Renal pelvis (tissue), 4 donors: ENCODE results near the gene EGR2. TPM values are rescaled to one million over a fixed set of nuclear protein-coding genes. Genes with fewer than 3 reads are reported as not detected.
A peak's percentile ranks its signal among the peaks of the same experiment; 100 is the strongest.

ENCODE experiments used
- DNase-seq: peaks from one replicate; pipeline ENCODE4 v3.0.0-alpha.2; 2013
- polyA plus RNA-seq, 3 donors: library from polyadenylated mRNA; unstranded; fragments of 120-200 nt; gene quantifications; one replicate each; pipeline ENCODE4 v1.2.1, GENCODE V29; 2013; ENCODE audit not compliant: insufficient read length in 3 of 3

Gene EGR2
- polyA plus RNA-seq, 3 donors = 0.83 to 1.6 (median 1.3) TPM

DNA sequence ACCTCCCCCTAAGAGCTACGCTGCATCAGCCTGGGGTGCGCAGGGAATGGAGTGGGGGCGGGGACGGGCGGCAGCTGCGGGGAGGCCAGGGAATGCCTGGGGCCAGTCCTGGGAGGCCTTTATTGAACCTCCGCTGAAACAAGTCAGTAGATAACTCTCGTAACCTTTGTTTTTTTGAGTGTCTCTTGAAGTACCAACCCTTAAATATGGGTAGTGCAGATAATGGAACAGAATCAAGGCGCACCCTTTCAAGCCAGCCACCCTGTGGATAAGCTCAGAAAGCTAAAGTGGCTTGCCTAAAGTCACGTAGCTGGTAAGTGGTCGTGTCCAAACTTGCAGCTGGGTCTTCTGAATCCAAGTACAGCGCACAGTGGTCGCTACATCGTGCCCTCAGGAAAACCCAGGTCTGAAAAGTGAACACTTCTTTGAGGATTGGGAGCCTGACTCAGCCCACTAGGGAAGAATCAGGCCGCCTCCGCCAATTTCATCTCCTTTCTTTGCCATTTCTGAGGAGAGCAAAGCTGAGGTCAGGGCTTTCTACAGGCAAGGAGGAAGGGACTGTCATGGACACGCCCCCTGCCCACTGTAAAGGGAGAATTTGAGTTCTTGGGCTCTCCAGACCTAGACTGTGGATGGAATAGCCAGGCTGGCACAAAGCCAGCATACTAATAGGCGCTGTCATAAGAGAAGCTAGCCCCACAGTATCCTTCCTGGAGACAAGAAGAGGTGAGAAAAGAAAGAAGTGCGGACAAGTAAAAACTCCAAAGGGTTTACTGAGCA, 3.2 kb upstream of the EGR2 start:
- DNase-seq = no peak

DNA sequence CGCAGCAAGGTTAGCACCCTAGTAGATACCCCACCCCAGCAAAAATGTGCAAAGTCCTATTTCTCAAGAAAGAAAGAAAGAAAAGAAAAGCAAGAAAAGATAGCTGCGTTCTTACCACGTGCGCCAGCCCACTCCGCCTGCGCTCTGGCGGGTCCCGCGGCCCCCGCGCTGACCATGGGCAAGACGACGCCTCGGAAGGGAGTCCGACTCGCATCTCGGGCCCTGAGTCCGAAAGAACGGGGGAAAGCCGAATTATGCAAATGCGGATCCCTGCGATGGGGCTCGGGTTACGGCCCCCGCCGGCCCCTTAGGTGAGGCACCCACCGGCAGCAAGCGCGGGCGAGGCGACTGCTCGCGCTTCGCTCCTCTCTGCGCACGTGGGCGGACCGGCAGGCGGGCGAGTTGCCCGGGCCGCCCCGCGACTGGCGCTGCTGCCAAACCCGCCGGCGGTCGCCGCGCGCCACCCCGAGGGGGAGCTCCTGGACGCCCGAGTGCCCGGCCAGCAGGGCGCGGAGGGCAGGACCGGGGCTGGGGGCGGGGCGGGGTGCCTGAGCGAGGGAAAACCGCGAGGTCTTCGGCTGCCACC, 2.4 kb upstream of the EGR2 start:
- DNase-seq = peak; percentile 17

DNA sequence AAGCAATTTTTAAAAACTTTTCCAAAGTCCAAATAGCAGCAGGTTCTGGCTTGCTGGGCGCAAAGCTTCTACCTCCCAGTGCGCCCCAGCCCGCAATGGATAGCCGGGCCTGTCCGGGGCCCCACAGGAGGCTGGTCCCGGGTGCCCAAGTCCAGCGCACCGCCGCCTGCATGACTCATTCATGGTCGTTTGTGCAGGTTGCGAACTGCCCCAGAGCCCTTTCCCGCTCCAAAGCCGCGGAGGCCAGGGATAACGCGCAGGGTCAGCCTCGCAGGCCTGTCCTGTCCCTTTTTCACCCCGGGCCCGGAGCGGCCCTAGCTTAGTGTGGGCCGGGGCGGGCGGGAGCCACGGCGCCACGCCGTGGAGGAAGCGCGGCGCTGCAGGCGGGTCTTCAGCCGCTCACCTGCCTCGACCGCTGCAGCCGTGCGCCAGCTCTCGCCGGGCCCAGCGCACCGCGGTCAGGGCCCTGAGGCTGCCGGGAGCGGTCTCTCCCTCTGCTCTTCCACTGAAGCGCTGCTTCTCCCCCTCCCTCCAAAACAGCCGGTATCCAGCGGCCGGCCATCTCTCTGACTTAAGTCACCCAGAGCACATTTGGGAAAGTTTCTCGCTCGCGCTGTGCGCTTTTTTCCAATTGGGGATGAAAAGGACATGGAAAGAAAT, 1.7 kb upstream of the EGR2 start:
- peak; percentile 78 for DNase-seq

DNA sequence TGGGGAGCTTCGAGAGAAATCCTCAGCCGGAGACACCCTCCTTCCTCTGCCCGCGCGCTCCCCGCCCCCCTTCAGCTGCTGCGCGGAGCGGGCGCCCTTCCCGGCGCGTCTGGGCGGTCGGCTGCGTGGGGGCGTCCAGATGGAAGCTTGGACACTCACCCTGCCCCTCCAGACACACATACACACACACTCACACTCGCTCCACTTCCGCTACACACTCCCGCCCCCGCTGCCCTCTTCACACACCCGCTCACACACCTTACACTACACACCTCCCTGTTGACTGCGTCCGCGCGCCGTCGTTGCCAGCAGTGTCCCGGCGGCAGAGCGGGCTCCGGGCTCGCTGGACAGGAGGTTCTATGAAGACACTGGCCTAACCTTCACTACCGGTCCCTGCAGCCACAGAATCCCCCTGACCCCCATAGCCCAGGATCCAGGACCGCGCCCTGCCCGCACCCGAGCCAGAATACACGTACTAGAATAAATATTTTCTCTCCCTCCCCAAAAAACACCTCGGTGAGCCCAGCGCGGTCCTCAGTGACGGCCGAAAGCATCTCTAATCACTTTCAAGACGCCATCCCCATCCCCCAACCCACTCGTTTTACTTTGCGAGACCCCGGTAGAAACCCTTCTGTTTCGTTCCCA, 1.1 kb upstream of the EGR2 start:
- DNase-seq = peak; percentile 27

DNA sequence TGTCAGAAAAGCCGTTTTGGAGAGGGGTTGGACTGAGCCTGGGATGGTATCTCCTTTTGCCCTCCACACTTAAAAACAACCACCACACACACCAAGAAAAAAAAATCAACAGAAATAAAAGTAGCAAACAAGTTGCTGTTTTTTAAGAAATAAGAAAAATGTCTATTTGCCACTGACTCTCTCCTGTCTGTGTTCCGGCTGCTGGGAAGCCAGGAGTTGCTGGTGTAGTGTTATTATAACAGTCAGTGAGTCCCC, 163 bp downstream of the EGR2 start:
- no peak for DNase-seq

DNA sequence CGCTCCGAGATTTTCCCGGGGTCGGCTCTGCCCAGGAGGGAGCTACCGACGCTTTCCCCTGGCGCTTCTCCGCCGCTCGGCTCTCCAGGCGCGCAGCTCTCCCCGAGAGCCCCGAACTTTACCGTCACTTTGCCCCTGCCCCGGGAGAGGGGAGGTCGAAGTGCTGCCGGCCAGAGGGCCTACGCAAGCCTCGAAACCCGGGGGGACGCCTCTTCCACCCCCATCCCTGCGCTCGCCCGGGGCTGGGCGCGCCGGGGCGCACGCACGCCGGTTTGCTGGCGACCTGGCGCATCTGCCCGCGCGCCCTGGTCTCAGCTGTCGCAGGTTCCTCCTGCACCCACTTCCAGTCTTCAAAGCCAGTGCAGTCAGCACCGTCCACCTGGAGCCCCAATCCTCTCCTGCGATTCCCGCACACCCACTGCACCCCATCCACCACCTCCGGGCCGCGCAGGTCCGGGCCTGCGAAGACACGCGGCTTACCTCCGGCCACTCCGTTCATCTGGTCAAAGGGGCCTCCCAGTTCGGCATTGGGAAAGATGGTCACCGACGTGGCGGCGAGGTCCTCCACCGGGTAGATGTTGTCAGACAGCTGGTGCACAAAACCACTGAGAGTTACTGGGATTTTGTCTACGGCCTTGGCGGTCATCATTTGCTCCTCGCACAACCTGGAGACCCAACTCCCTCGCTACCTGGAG, 638 bp downstream of the EGR2 start:
- peak; percentile 10 for DNase-seq

DNA sequence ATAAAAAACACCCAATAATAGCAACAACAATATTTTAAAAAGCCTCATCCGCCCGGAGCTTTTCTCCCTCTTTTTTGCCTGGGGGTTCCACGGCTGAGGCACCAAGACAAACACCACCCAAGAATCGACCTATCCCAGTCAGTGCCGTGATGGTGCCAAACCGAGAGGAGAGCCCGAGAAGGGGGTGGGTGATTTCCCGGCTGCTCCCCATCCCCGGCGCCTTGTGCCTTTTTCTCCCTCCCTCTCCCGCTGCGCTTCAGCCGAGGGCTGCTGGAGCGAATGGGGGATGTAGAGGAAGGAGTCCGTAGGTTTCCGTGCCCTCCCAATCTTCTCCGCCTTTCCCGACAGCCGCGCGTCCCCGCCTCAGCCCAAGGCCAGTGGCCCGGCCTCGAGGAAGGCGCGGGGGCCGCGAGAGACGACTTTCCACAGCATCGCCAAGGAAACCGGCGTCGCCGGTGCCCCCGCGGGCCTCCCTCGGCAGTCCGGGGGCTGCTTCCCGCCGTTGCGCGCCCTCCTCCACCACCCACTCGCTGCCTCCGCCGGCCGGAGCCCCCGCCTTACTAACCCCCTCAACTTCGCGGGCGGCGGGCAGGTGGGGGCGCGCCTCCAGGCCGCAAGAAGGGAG, 1.3 kb downstream of the EGR2 start:
- peak; percentile 22 for DNase-seq

DNA sequence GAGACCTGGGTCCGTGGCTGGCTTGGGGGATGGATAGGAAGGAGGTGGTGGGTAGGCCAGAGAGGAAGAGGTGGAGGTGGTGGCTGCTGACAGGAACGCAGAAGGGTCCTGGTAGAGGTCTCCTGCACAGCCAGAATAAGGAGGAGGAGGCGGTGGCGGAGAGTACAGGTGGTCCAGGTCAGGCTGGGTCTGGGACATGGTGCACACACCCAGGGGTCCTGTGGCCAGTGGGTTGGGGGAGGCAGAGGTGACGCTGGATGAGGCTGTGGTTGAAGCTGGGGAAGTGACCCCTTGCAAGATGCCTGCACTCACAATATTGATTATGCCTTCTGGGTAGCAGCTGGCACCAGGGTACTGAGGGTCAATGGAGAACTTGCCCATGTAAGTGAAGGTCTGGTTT, 2.2 kb downstream of the EGR2 start:
- DNase-seq = no peak

DNA sequence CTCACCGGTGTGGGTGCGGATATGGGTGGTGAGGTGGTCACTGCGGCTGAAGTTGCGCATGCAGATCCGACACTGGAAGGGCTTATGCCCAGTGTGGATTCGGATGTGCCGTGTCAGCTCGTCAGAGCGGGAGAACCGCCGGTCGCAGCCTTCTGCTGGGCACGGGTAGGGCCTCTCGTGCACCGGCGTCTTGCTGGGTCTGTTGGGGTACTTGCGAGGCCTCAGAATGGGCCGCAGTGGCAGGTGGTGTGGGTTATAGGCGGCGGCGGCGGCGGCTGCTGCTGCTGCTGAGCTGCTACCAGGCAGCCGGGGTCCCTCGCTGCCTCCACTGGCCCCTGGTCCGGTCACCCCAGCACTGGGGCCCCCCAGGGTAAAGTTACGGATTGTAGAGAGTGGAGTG, 2.7 kb downstream of the EGR2 start:
- DNase-seq = no peak

DNA sequence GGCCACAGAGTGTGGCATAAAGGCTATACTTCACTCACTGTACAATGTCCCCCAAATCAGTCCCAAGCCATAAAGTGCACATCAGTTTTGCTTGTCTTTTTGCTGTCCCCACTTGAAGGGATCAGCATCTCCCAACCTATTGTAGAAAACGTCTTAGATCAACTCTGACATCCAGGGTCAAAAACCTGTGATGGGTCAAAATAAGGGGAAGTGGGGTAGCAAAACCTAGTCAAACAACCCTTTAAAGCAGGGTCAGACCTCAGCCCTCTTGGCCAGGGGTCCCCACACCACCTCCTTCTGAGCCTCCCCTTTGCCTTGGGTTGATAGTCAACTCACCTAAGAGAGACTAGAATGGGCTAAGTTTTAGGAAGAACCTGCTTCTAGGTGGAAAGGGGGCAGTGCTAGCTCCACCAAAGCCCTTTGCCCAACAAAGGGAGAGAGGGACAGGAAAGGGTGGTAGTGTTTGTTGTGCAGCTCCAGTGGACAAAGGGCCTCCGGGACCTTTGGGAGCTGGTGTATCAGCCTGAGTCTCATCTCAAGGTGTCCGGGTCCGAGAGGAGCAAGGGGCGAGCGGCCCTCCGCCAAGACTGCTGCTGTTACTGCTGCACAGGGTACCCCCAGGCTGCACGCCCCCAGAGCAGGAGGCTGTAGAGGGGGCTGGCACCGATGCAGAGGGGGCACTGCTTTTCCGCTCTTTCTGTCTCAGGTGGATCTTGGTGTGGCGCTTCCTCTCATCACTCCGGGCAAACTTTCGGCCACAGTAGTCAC, 3.3 kb downstream of the EGR2 start:
- no peak for DNase-seq

DNA sequence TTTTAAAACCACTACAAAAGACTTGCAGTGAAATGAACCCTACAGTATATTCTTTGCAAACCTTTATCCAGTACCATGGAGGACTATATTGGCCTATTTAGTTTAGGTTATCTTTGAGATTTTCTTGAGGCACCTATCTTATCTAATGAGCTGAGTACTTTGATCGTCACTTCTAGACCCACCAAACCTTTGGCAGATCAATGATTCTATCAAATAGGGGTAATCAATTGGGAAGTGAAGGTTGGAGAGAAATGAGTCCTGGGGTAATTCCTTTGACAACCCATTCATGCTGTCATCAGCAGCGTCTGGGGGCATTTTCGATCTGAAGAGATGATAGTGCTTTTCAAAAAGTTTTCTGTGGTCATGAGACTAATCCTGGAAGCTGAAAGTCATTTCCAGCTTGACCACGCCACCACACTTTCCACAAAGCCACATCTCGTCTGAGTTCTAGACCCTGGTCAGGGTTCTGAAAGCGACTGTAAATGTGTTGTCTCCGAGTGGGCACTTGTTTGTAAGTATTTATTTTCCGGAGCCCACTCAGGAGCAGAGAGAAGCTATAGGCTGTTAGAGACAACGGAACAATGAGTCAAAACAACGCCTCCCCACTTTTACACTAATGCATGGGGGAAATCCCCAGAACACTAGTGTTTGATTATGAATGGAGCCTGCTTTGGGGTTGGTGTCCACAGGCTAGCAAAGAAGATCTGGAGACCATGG, 4.8 kb downstream of the EGR2 start:
- DNase-seq = no peak

DNA sequence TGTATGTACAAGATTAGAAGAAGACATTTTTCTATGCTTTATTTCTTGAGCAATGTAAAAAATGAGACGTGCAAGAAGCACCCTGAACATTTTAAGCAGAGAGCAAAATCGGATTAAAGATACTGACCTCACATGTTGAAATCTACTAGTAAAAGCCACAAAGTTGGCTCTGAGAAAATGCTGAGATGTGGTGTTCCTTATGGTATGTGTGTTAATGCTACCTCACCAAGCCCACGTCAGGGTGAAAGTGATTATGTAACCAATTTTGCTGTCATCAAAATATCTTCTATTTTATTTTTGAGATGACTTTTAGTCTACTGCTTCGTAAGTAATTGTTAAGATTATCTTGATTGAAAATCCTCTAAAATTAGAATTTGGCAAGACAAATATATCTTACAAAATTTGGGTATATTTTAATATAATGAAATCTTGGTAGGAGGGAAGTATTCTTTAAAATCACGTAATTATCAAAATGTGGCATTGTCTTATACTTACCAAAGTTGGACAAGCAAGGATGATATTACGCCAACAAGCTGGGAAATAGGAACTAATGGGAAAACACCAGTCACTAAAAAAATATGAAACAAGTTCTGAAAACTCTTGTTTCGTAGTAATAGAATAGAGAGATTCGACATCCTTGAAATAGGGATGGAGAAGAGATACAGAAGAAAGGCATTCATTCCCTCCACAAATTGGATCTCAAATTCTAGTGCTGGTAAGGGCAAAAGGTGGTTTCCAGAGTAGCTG, 5.8 kb downstream of the EGR2 start:
- DNase-seq = no peak

DNA sequence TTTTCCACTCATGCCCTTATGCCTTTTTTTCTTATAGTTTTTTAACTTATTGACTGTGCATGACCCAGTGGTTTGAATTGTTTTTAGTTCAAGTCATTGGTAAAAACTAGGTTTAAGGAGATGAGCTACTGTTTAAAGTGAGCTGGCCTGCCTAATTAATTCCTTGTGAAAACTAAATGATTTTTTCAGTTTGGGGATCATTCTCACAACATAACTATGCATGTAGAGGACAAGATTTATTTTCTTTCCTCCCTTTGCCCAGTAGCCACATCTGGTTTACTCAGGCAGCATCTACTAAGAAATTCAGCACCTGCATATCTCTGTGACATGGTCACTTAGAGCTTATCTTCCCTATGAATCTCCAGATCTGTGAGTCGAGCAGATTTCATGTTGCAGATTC, 9.9 kb downstream of the EGR2 start:
- no peak for DNase-seq

DNA sequence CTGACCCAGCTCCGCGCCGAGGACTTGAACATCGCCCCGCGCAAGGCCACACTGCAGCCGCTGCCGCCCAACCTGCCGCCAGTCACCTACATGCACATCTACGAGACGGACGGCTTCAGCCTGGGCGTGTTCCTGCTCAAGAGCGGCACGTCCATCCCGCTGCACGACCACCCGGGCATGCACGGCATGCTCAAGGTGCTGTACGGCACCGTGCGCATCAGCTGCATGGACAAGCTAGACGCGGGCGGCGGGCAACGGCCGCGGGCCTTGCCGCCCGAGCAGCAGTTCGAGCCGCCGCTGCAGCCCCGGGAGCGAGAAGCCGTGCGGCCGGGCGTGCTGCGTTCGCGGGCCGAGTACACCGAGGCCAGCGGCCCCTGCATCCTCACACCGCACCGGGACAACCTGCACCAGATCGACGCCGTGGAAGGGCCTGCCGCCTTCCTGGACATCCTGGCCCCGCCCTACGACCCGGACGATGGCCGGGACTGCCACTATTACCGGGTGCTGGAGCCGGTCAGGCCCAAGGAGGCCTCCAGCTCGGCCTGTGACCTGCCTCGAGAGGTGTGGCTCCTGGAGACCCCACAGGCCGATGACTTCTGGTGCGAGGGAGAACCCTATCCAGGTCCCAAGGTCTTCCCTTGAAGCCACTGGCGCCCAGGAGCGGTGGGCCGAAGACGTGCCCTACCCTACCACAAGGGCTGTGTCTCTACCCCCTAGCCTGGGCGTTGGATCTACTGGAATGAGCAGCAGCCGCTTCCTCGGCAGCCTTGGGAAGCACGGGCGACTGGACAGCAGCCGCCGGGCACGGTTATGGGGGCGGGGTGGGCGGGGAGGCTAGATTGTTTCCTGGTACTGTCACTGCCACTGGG, 10.7 kb downstream of the EGR2 start:
- peak; percentile 41 for DNase-seq

DNA sequence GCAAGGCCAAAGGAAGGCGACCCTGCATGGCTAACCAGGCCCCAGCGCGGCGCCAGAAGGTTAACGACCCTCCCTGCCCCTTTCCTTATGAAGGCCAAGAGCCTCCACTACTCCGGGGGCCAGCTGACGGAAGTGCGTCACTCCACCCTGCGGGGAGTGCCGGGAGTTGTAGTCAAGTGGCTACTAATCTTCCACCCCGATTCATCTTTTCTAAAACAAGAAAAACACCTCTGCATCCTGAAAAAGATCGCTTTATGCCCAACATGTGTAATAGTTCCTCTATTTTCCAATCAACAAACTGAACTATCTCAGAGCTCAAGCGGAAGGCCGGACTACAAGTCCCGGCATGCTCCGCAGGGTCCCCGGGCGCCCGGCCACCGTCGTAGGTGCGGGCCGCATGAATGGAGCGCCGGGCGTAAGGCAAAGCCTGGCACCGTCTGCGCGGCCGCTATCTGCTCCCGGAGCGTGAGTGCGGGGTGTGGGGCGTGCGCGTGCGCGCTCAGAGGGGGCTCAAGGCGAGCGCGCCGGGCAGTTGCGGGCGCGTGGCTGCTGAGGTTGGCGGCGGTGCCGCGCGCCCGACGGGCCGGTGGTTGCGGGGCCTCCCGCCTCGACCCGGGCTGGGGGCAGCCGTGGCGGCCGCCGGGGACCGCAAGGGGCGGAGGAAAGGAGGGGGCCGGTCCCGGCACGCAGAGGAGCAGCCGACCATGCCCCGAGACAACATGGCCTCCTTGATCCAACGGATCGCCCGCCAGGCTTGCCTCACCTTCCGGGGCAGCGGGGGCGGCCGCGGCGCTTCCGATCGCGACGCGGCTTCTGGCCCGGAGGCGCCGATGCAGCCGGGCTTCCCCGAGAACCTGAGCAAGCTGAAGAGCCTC, 11.6 kb downstream of the EGR2 start, which contains the start of gene ADO:
ADO (plus strand) TSS at position 365 of the 875 bp plus-strand sequence; CDS start at position 705, 340 bp downstream.
- DNase-seq = peak; percentile 93

DNA sequence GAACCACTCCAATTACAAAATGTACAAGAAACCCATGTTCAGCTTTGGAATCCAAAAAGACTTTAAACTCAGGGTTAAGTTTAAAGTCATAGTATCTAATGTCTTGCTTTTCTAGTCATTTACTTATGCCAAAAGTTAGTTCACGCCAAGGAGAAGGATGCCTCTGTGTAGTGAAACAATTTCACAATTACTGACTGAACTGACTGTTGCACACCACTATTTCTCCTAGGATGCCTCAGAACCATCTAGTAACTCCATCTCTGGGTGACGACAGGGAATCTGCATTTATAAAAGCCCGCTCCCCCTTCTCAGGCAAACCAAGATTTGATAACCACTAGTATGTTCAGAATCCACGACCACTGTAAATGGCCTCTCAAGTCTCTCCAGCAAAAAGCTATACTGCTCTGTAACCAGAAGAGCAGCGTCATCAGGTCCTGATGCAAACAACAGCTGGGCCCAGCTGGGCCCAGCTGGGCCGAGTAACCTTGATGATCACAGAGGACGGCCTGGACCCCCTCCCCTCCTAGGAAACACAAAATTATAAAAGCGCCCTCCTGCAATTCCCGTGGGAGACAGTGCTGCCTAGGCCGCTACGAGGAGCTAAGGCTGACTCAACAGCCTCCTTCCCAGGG, 12.3 kb downstream of the EGR2 start:
- DNase-seq = no peak

DNA sequence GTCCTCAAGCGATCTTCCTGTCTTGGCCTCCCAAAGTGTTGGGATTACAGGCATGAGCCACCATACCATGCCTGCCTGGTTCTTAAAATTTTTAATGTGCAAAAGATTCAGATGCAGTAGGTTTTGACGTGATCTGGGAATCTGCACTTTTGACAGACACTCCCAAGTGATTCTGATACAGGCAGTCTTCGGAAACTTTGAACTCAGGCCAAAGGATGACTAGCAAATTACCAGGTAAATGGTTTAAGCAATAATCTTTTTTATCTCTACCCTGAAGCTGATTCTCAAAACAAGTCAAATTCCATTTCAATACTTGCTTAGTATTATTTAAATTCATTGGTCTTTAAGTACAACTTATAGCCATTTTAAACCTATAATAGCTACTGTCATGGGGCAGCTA, 14.3 kb downstream of the EGR2 start:
- DNase-seq = no peak
